GM15510 (cell line): ENCODE measurements around the gene ATP5ME.

Experiments
- POLR2A ChIP-seq: IDR thresholded peaks from 3 replicates; pipeline ENCODE4 v1.6.1; 2011; ENCODE audit warnings: borderline replicate concordance; ENCODE audit not compliant: insufficient read length; ENCODE audit errors: extremely low read depth

ATP5ME gene

DNA sequence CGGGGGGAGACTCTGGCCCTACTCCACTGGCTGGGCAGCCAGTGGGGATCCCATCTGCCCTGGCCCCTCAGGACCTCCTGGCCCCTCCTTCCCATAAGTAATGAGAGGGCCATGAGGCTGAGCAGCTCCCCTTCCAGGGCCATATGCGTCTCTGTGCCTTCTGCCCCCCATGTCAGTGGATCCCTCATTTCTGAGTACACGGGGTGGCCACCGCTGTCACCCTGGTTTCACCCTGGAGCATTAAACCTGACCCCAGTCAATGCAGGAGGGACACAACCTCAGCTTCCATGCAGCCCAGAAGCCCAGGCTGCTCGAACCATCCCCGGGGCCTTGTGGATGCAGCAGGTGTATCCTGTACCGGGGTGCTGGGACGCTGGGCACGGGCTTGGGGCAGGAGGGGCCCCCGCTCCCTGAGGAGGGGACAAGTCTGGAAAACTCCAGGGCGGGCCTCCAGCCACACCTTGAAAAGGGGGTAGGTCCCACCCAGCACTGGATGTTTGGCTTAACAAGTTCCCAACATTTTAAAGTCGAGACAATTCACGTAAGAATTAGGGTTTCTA, 24.2 kb downstream of the ATP5ME start:
- no peak for TF ChIP-seq POLR2A

- no peak for TF ChIP-seq POLR2A
Observed at GRCh38 chr4:649293-649625, 24.8 kb downstream of the ATP5ME start.

GRCh38 chr4:648579-649292, 25.3 kb downstream of the ATP5ME start:
- no peak for TF ChIP-seq POLR2A

DNA sequence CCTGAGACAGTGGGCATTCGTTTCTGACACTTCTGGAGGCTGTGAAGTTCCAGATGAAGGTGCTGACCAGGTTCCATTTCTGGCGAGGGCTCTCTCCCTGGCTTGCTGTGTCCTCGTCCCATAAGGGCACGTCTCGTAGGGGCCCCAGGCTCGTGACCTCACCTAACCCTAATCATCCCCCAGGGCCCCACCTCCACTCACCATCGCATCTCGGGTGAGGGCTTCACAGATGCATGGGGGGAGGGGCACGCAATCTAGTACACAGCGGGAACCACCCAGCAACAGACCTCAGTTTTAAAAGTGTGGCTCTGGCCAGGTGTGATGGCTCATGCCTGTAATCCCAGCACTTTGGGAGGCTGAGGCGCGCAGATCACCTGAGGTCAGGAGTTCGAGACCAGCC, 26.6 kb downstream of the ATP5ME start:
- TF ChIP-seq POLR2A, result no peak

DNA sequence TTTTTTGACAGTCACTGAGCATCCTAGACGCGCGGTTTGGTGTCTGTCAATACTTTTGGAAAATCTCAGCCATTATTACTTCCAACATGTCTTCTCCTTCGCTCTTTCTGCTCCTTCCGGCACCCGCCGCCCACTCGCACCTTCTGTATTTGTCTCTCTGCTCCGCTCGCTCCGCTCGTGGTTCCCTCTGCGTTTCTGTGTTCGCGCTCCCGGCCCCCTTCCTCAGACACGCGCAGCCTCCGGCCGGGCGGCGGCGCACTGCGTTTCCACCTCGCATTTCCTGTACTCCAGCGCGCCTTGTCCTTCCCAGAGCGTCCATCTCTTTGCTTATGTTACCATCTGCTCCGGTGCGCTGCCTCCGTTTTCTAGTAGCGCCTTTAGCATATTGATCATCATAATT, 27.6 kb downstream of the ATP5ME start:
- no peak for TF ChIP-seq POLR2A

DNA sequence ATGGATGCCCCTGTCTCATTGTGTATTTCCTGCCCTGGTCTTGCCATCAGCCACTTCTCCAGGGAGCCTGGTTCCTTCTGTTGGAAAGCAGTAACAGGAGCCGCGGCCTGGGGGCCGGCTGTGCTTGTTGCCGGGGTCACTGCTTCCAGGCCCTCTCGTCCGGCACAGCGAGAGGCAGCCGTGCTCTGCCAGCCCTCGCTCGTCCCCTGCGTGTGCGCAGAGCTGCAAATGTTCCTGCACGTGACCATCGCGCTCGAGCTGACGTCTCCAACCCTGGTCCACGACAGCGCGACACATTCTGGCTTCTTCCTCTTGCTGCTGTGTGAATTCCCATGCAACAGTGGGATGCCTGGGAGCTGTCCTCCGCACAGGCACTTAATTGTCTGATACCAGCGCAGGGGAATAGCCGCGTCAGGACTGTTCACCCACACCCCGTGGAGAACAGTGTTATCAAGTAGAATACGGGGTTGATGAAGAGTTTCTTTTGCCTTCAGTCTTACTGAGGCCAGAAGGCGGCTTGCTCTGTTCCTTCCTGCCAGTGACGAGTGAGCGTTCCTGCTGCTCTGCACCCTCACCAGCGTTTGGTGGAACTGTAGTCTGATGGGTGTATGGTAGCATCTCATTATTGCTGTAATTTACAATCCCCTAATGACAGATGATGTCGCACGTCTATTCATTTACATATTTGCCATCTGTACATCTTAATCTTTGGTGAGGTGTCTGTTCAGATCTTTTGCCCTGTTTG, 36.4 kb downstream of the ATP5ME start:
- TF ChIP-seq POLR2A, result no peak

DNA sequence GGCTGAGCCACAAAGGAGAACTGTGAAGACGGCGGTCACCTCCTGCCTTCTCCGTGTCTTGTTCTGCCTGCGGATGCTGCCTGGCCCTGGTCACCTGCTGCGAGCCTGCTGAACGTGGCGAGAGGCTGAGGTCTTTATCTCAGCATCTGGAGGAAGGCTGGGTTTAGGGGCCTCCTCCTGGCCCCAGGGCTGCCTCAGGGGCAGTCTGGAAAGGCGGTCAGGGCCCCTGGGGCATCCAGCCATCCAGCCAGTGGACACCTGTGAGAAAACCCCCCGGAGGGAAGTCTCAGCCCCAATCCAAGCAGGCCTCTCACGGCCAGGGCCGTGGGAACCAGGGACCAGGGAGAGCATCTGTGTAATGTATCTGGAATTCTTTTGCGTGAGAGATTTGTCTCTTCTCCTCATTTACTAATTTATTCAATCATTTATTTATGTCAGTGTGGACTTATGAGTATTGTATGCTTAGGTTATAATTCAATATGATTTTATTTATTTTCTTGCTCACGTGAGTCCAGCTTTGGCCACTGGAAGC, 37.4 kb downstream of the ATP5ME start:
- no peak for TF ChIP-seq POLR2A

- no peak for TF ChIP-seq POLR2A
Observed at GRCh38 chr4:635851-636627, 38.0 kb downstream of the ATP5ME start.

DNA sequence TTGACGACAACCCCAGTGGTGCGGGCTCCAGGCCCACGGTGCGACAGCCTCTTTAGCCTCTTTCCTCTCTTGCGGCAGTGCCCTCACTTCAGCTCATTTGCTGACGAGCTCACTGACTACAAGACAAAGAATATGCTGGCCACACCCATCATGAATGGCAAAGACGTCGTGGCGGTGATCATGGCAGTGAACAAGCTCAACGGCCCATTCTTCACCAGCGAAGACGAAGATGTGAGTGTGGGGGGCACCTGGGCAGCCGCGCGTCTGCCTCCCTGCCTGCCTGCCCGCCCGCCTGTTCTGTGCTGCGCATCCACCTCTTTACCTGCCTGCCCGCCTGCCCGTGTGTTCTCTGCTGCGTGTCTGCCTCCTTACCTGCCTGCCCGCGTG, 39.5 kb downstream of the ATP5ME start:
- no peak for TF ChIP-seq POLR2A

DNA sequence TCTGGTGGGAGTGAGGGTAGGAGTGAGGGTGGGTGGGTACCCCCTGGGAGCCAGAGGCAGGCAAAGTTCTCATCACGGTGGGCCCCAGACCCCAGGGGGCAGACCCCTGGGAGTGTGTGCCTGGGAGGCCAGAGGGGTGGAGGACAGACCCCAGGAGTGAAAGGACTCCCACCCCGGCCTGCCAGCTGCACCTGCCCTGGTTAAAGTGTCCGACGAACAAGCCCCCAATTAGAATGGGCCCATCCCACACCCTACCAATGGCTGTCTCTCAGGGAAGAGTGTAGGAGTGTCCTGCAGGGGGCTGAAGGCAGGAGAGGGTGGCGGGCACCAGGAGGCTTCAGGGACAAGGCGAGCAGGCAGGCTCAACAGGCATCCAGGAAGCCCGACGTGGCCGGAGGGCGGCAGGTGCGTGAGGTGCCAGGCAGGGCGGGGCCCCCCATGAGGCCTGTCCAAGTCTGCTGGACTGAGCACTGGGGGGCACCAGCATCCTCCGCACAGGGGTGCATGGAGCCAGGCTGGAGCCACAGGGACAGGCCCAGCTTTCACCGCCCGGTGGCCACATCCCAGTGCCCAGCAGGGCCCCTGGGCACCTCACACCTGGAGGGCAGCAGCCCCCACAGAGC, 40.0 kb downstream of the ATP5ME start:
- no peak for TF ChIP-seq POLR2A

GRCh38 chr4:633406-633805, 40.7 kb downstream of the ATP5ME start:
- TF ChIP-seq POLR2A, result no peak

DNA sequence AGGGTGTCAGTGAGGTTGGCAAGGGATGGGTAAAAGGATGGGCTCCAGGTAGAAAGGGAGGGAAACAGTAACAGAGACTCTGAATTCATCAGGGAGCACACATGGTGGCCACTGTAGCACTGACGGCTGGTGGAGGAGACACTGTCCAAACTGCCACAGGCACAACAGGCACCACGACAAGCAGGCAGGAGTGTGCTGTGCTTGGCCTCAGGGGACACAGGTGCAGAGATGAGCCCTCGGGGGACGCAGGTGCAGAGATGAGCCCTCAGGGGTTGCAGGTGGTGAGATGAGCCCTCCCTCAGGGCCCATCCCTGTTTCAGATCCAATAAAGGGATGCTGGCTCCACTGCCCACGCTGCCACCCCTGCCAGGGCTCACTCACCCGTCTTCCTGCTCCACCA, 41.1 kb downstream of the ATP5ME start:
- TF ChIP-seq POLR2A, result no peak

DNA sequence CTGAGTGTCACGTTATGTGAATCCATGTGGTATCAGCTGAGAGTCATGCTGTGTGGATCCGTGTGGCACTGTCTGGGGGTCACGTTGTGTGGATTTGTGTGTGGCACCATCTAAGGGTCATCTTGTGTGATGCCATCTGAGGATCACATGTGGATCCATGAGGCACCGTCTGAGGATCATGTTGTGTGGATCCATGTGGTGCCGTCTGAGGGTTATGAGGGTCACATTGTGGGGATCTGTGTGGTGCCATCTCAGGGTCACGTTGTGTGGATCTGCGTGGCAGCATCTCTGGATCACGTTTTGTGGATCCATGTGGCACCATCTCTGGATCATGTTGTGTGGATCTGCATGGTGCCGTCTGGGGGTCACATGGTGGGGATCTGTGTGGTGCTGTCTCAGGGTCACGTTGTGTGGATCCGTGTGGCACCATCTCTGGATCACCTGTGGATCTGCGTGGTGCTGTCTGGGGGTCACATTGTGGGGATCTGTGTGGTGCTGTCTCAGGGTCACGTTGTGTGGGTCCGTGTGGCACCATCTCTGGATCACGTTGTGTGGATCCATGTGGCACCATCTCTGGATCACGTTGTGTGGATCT, 41.8 kb downstream of the ATP5ME start:
- no peak for TF ChIP-seq POLR2A

DNA sequence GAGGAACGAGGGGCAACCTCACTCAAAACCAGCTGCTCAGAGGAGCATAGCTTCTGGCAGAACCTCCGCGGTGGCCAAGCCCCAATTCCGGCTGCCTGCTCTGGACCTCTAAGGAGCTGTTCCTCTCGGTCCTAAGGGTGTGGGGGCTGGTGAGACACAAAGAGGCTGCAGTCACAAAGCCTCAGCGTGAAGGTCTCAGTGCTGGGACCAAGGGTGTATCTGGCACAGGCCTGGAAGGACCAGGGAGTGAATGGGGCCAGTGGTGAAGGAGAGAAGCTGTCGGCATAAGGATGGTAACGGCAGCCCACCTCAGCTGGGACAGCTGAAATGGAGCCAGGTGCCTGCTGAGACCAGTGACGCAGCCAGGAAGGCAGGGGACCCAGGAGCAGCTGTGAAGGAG, 43.4 kb downstream of the ATP5ME start:
- no peak for TF ChIP-seq POLR2A
